Measurements from ENCODE around the gene C1QL4.

- no peak for TF ChIP-seq CTCF (IDR thresholded peaks at IDR 0.05)
- no peak for TF ChIP-seq POLR2A (IDR thresholded peaks at IDR 0.05)
Observed at GRCh38 chr12:49292729-49293055, 44.3 kb downstream of the C1QL4 start.

All from Peyer's patch (tissue), 4 donors.